ENCODE data around the gene RMP24.

RMP24 gene

GRCh38 chr18:35953688-35954087, 18.8 kb upstream of the RMP24 start:
- H4K20me1 ChIP-seq (ENCODE audit: insufficient read depth, low read length), result no peaks in the 10 kb centered on the region
- Mint-ChIP-seq H3K4me3 (no peak overlapping the region), H3K36me3 (no peaks in the 10 kb centered on the region), H3K27me3 (ENCODE audit: low read depth in 3 of 3) (peaks cover 4 to 27% (median 8%) of the 10 kb centered on the region in 3 donors), H3K4me1 (peaks cover 9% of the 10 kb centered on the region), H3K27ac (no peak overlapping the region), H3K9me3 (peaks cover 0 to 7% (median under 1%) of the 10 kb centered on the region in 7 donors)
- H3K9me3 ChIP-seq (replicated peaks in 1 of 2; ENCODE audit: control insufficient read depth in 1 of 2, insufficient read depth in 1 of 2, low read length in 2 of 2), result no peaks in the 10 kb centered on the region
- no peak overlapping the region for H3K9ac ChIP-seq (ENCODE audit: insufficient read depth, low read length, poor library complexity, severe bottlenecking)
- no peaks in the 10 kb centered on the region for H3K36me3 ChIP-seq (replicated peaks in 1 of 2; ENCODE audit: control insufficient read depth in 1 of 2, insufficient read depth in 2 of 2, low read length in 2 of 2)
- DNase-seq, result no peak
- no peak overlapping the region for H3K4me2 ChIP-seq (replicated peaks; ENCODE audit: extremely low read depth, low read length, poor library complexity, severe bottlenecking)
- WGBS (ENCODE audit: insufficient coverage), result no CpG with 5 or more reads among the region's 1 CpG
- no peak overlapping the region for H3K27ac ChIP-seq (ENCODE audit: low read depth in 1 of 2, low read length in 2 of 2)
- TF ChIP-seq CTCF (IDR thresholded peaks at IDR 0.05), result no peak
- H3K27me3 ChIP-seq (ENCODE audit: control insufficient read depth in 2 of 2, insufficient read depth in 2 of 2, low read length in 2 of 2), result peaks cover 0 to 10% of the 10 kb centered on the region in 2 donors
- no peak overlapping the region for H2AFZ ChIP-seq (ENCODE audit: insufficient read depth, low read depth, low read length, poor library complexity, severe bottlenecking)
- H3K4me3 ChIP-seq (replicated peaks in 1 of 3; ENCODE audit: low read depth in 2 of 3, low read length in 3 of 3), result no peak overlapping the region
- no peaks in the 10 kb centered on the region for H3K79me2 ChIP-seq (ENCODE audit: insufficient read depth, low read length)
- H3K4me1 ChIP-seq (ENCODE audit: control insufficient read depth in 1 of 2, insufficient read depth in 2 of 2, low read length in 2 of 2), result peaks cover 8 to 9% of the 10 kb centered on the region in 2 donors
- intact Hi-C loops (cut with micrococcal nuclease), result loop anchor here in 1 of 2 donors (5.0 kb wide), 1 partner anchor 566 kb away; no protein-coding TSS in a partner anchor

GRCh38 chr18:35956226-35956625, 16.3 kb upstream of the RMP24 start:
- intact Hi-C loops (cut with micrococcal nuclease), result no loop called here
- H3K27me3 ChIP-seq (ENCODE audit: control insufficient read depth in 2 of 2, insufficient read depth in 2 of 2, low read length in 2 of 2), result peaks cover 0 to 2% of the 10 kb centered on the region in 2 donors
- H3K4me1 ChIP-seq (ENCODE audit: control insufficient read depth in 1 of 2, insufficient read depth in 2 of 2, low read length in 2 of 2), result no peaks in the 10 kb centered on the region
- H3K36me3 ChIP-seq (replicated peaks in 1 of 2; ENCODE audit: control insufficient read depth in 1 of 2, insufficient read depth in 2 of 2, low read length in 2 of 2), result no peaks in the 10 kb centered on the region
- no peak for DNase-seq
- H4K20me1 ChIP-seq (ENCODE audit: insufficient read depth, low read length), result no peaks in the 10 kb centered on the region
- H3K9me3 ChIP-seq (replicated peaks in 1 of 2; ENCODE audit: control insufficient read depth in 1 of 2, insufficient read depth in 1 of 2, low read length in 2 of 2), result peaks cover 0 to 4% of the 10 kb centered on the region in 2 donors
- H2AFZ ChIP-seq (ENCODE audit: insufficient read depth, low read depth, low read length, poor library complexity, severe bottlenecking), result no peak overlapping the region
- no peaks in the 10 kb centered on the region for H3K36me3 Mint-ChIP-seq
- no peak overlapping the region for H3K9ac ChIP-seq (ENCODE audit: insufficient read depth, low read length, poor library complexity, severe bottlenecking)
- no peak overlapping the region for H3K4me3 ChIP-seq (replicated peaks in 1 of 3; ENCODE audit: low read depth in 2 of 3, low read length in 3 of 3)
- H3K9me3 Mint-ChIP-seq, result peaks cover 0 to 11% (median 8%) of the 10 kb centered on the region in 7 donors
- no peak overlapping the region for H3K27ac Mint-ChIP-seq
- no CpG with 5 or more reads among the region's 3 CpGs for WGBS (ENCODE audit: insufficient coverage)
- H3K79me2 ChIP-seq (ENCODE audit: insufficient read depth, low read length), result no peaks in the 10 kb centered on the region
- H3K4me2 ChIP-seq (replicated peaks; ENCODE audit: extremely low read depth, low read length, poor library complexity, severe bottlenecking), result no peak overlapping the region
- TF ChIP-seq CTCF (IDR thresholded peaks at IDR 0.05), result no peak
- H3K4me1 Mint-ChIP-seq, result no peaks in the 10 kb centered on the region
- peaks cover 3 to 20% (median 5%) of the 10 kb centered on the region in 3 donors for H3K27me3 Mint-ChIP-seq (ENCODE audit: low read depth in 3 of 3)
- no peak overlapping the region for H3K4me3 Mint-ChIP-seq
- no peak overlapping the region for H3K27ac ChIP-seq (ENCODE audit: low read depth in 1 of 2, low read length in 2 of 2)

All from CD14-positive monocyte (primary cell).